Natural killer cell (primary cell): ENCODE results near the gene ZSWIM8. TPM values are rescaled to one million over a fixed set of nuclear protein-coding genes. Genes with fewer than 3 reads are reported as not detected.
A peak's percentile ranks its signal among the peaks of the same experiment; 100 is the strongest.

Source experiments
- ATAC-seq, 3 donors: fragments of 150-1000 bp in 2 of 3; fragments of 200-7000 bp in 1 of 3; cut with Tn5 transposase; 1 replicate in 1 of 3; 2 replicates in 2 of 3; pipeline ENCODE4 v1.10.0; 2021; ENCODE audit warnings: mild to moderate bottlenecking in 2 of 3, moderate library complexity in 2 of 3
- DNase-seq, 2 donors: peaks; one replicate each; pipeline versions ENCODE4 v3.0.0 to v3.0.0-alpha.2; 2013 to 2021; ENCODE audit warnings: mixed read lengths in 1 of 2
- H3K27ac ChIP-seq: one replicate; pipeline ENCODE4 v1.5.1; 2013; ENCODE audit warnings: mild to moderate bottlenecking, low read length
- H3K27me3 ChIP-seq: one replicate; pipeline ENCODE4 v1.6.1; 2013; ENCODE audit warnings: low read length; ENCODE audit not compliant: control insufficient read depth, insufficient read depth
- H3K36me3 ChIP-seq: one replicate; pipeline ENCODE4 v1.6.1; 2013; ENCODE audit warnings: low read length; ENCODE audit not compliant: control insufficient read depth, insufficient read depth
- H3K4me1 ChIP-seq: one replicate; pipeline ENCODE4 v1.6.1; 2013; ENCODE audit warnings: low read length; ENCODE audit not compliant: control insufficient read depth, insufficient read depth
- H3K4me3 ChIP-seq: one replicate; pipeline ENCODE4 v1.5.1; 2013; ENCODE audit warnings: low read length
- H3K9me3 ChIP-seq: one replicate; pipeline ENCODE4 v1.6.1; 2013; ENCODE audit warnings: low read length; ENCODE audit not compliant: control insufficient read depth, insufficient read depth
- H3K27ac Mint-ChIP-seq, 2 donors: one replicate each; pipeline ENCODE4 v1.8.0; 2022; ENCODE audit warnings: mild to moderate bottlenecking in 2 of 2, mixed read lengths in 2 of 2, moderate library complexity in 1 of 2
- H3K27me3 Mint-ChIP-seq, 2 donors: one replicate each; pipeline ENCODE4 v1.8.0; 2022; ENCODE audit warnings: low read depth in 2 of 2, mixed read lengths in 2 of 2
- H3K36me3 Mint-ChIP-seq: one replicate; pipeline ENCODE4 v1.8.0; 2022; ENCODE audit warnings: mixed read lengths
- H3K4me1 Mint-ChIP-seq, 2 donors: one replicate each; pipeline ENCODE4 v1.8.0; 2022; ENCODE audit warnings: mixed read lengths in 2 of 2
- H3K4me3 Mint-ChIP-seq: one replicate; pipeline ENCODE4 v1.8.0; 2022; ENCODE audit warnings: mild to moderate bottlenecking, moderate library complexity, mixed read lengths
- H3K9me3 Mint-ChIP-seq, 2 donors: one replicate each; pipeline ENCODE4 v1.8.0; 2022; ENCODE audit warnings: mixed read lengths in 2 of 2
- WGBS: methylation state at CpG from one replicate; pipeline ENCODE4 v1.1.7; 2013; ENCODE audit warnings: missing lambda C conversion rate; ENCODE audit not compliant: insufficient coverage; 5-methylcytosine and 5-hydroxymethylcytosine counted together
- intact Hi-C: fragments of 100-400 bp; cut with micrococcal nuclease; formaldehyde crosslinking; loops from one replicate; pipeline ENCODE4 v1.14.2; 2022
- total RNA-seq, 4 donors: library from RNA; stranded (reverse); fragments of 120-200 nt in 1 of 4; gene quantifications; one replicate each; pipeline versions ENCODE4 v1.2.3 to v1.2.4, GENCODE V29; 2013 to 2022
- TF ChIP-seq, protein P1 (sequence below): fragments of 200-600 bp; IDR thresholded peaks from one replicate; pipeline ENCODE4 v1.8.0; 2022; ENCODE audit warnings: antibody characterized with exemption

Gene ZSWIM8
- total RNA-seq, 3 donors from 2014 or later (not counting 1 experiment from before 2014, with no cell fraction given) = 157 to 161 (median 159) TPM

DNA sequence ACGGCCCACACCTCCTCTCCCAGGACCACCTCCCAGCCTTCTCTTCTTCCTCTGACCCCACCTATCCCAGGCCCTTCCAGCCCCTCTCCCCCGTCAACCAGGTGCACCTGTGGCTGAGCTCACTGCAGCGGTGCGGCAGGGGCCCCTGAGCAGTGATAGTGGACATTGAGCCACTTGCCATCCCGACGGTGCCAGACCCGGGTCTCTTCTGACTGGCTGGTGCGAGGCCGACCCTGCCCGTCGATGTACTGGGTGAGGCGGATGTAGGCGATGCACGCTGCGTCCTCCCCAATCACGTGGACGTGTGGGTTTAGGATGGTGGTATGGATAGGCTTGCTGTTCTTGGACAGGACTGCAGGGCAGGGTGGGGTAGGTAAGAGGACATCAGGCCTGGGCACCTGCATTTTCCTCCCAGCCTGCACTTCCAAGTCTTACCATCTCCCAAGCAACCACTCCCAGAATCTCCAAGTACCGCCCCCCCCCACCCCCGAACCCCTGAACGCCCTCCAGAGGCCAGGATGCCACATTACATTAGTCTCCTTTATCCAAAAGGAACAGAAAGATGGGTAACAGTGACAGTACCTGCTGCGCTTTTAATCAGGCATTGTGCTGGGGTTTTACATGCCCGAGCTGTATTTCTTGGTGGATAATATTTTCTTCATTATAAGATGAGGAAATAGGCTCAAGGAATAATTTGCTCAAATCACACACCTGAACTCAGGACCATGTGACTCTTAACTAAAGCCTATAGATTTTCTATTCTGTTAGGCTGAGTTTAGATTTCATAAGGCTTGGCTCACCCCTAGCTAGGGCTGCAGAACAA, 29.7 kb downstream of the ZSWIM8 start:
- WGBS = 90% methylated on average over 20 of the region's 22 CpGs
- H3K4me3 ChIP-seq = no peak overlapping the region
- Mint-ChIP-seq H3K36me3 (no peaks in the 10 kb centered on the region), H3K4me1 (peaks cover 7 to 12% of the 10 kb centered on the region in 2 donors), H3K27ac (no peak overlapping the region), H3K4me3 (no peak overlapping the region), H3K27me3 (no peaks in the 10 kb centered on the region), H3K9me3 (no peaks in the 10 kb centered on the region)
- TF ChIP-seq, protein P1, sequence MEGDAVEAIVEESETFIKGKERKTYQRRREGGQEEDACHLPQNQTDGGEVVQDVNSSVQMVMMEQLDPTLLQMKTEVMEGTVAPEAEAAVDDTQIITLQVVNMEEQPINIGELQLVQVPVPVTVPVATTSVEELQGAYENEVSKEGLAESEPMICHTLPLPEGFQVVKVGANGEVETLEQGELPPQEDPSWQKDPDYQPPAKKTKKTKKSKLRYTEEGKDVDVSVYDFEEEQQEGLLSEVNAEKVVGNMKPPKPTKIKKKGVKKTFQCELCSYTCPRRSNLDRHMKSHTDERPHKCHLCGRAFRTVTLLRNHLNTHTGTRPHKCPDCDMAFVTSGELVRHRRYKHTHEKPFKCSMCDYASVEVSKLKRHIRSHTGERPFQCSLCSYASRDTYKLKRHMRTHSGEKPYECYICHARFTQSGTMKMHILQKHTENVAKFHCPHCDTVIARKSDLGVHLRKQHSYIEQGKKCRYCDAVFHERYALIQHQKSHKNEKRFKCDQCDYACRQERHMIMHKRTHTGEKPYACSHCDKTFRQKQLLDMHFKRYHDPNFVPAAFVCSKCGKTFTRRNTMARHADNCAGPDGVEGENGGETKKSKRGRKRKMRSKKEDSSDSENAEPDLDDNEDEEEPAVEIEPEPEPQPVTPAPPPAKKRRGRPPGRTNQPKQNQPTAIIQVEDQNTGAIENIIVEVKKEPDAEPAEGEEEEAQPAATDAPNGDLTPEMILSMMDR = no peak
- DNase-seq (peak in 1 of 2 donors; percentile 45), ATAC-seq (no peak)
- peaks cover 36% of the 10 kb centered on the region for H3K36me3 ChIP-seq
- no peaks in the 10 kb centered on the region for H3K9me3 ChIP-seq
- intact Hi-C loops = loop anchor here (5.0 kb wide), 1 partner anchor 43 kb away; a partner anchor contains a TSS
- peaks cover 12% of the 10 kb centered on the region for H3K4me1 ChIP-seq
- H3K27me3 ChIP-seq = no peaks in the 10 kb centered on the region
- no peak overlapping the region for H3K27ac ChIP-seq

DNA sequence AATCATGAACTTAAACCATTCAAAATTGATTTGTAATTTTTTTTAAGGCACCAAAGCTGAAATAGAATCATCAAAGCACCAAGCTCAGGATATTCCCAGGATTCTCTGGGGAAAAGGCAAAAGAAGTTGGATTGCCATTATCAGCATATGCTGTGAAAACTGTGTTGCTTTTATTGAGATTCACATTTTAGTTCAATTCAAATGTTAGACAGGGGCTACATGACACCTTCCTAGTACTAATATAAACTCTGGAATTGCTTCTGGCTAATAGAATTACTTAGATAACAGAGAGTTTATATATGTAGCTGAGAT, 30.3 kb downstream of the ZSWIM8 start:
- Histone ChIP-seq H3K4me3 (no peak overlapping the region), H3K36me3 (peaks cover 36% of the 10 kb centered on the region), H3K27me3 (no peaks in the 10 kb centered on the region), H3K27ac (no peak overlapping the region), H3K4me1 (peaks cover 6% of the 10 kb centered on the region), H3K9me3 (no peaks in the 10 kb centered on the region)
- Mint-ChIP-seq H3K36me3 (no peaks in the 10 kb centered on the region), H3K4me1 (peaks cover 7 to 8% of the 10 kb centered on the region in 2 donors), H3K9me3 (no peaks in the 10 kb centered on the region), H3K4me3 (no peak overlapping the region), H3K27me3 (no peaks in the 10 kb centered on the region), H3K27ac (peak overlapping the region in 1 of 2 donors; percentile 17)
- TF ChIP-seq, protein P1 = no peak
- ATAC-seq (no peak), DNase-seq (no peak)
- intact Hi-C loops = no loop called here

DNA sequence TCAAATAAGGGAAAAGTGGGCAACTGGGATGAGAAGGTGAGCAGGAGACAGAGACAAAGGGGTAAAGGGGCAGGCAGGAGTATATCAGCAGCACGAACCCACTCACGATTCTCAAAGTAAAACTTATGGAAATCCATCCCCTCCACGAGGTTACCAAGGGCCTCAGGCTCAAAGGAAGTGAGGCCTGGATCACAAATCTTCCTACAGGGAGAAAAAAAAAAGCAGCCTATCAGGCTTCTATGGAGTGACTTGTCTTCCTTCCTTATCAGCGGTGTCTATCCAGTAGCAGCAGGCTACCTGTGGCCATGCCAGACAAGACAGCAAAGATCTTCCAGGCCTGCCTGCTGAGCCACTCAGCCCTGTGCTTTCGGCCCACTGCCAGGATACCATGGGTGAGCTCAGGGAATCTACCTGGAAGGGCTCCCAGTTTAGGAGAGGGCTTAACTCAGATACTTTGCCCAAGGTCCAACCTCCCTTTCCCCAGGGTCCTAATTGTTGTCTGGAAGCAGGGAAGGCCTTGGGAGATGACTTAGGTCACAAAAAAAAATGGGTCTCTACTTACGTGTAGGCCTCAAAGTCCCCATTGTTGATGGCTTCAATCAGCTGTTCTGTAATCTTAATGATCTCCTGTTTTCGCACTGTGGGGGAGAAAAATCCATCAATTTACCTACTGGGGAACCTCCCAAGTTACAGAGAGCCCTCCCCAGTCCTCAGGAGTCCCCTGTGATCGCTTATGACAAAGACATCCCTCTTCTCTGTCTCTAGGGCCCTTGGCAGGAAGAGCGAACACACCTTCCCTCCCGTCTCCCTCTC, 31.7 kb downstream of the ZSWIM8 start:
- H3K4me1 Mint-ChIP-seq = peaks cover 7 to 8% of the 10 kb centered on the region in 2 donors
- peaks cover 46% of the 10 kb centered on the region for H3K36me3 ChIP-seq
- H3K27ac Mint-ChIP-seq = peak overlapping the region in 1 of 2 donors; percentile 17
- ATAC-seq = no peak
- no peak overlapping the region for H3K4me3 ChIP-seq
- no peaks in the 10 kb centered on the region for H3K36me3 Mint-ChIP-seq
- no peak for DNase-seq
- H3K27ac ChIP-seq = no peak overlapping the region
- H3K27me3 Mint-ChIP-seq = no peaks in the 10 kb centered on the region
- TF ChIP-seq, protein P1 = no peak
- intact Hi-C loops = no loop called here
- H3K9me3 ChIP-seq = no peaks in the 10 kb centered on the region
- no peaks in the 10 kb centered on the region for H3K9me3 Mint-ChIP-seq
- no peak overlapping the region for H3K4me3 Mint-ChIP-seq
- H3K27me3 ChIP-seq = no peaks in the 10 kb centered on the region
- H3K4me1 ChIP-seq = peaks cover 2% of the 10 kb centered on the region
- 94% methylated on average over 10 of the region's 10 CpGs for WGBS
